A204.1 (cell line): Measurements from ENCODE around the gene DCDC1.
"Not testable (repeated sequence)": the region's sequence is repeated elsewhere in the genome, so short reads cannot be mapped to it uniquely, and the experiment has no call there.

Source experiments
- FAIRE-seq: peaks from 2 replicates; lab custom pipeline; 2012; peaks lifted over from hg19 to GRCh38; lab: Jason Lieb, UNC

The DCDC1 gene

GRCh38 chr11:30990625-30991296, 378.8 kb downstream of the DCDC1 start:
- FAIRE-seq, result no peak

- FAIRE-seq, result no peak
Observed at GRCh38 chr11:30987819-30988218, 381.7 kb downstream of the DCDC1 start.

GRCh38 chr11:30985536-30985935, 384.0 kb downstream of the DCDC1 start:
- FAIRE-seq, result no peak

DNA sequence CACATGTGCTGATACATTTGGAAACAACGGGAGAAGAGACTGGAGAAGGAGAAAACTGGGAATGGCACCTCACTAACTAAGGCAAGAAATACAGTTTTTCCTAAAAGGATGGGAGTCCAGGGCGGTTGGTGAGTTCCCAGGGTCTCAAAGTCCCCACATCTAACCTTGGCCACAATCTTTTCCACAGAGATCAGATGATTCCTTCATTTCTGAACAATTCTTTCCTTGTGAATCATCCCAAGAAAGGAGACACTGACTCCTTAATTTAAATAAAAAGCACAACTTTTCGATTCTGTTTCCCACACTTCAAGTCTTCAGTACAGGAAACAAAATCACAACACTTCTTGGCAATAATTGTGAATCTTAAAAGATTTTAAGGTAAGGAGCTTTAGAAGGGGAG, 384.7 kb downstream of the DCDC1 start:
- FAIRE-seq, result no peak

GRCh38 chr11:30984442-30984816, 385.1 kb downstream of the DCDC1 start:
- FAIRE-seq, result no peak

GRCh38 chr11:30983776-30984441, 385.6 kb downstream of the DCDC1 start:
- no peak for FAIRE-seq

GRCh38 chr11:30983143-30983542, 386.4 kb downstream of the DCDC1 start:
- no peak for FAIRE-seq

DNA sequence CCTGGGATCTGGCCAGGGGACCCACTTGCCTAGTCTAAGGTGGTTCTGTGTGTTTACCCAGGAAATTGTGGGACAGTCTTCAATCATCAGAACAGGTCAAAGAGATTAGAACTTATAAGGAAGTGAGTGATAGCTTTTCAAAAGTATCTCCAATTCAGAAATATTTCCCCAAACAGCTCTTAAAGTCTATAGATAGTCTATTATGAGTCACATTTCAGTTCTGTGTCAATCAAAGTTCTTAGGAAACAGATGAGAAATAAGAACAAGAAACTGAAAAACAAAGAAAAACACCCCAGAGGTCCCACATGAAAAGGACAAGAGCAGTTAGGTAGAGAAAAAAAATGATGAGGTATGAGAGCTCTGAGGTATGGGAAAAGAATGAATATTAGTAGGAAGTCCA, 402.0 kb downstream of the DCDC1 start:
- FAIRE-seq, result no peak

GRCh38 chr11:30960387-30960992, 409.0 kb downstream of the DCDC1 start:
- FAIRE-seq, result peak; percentile 88

DNA sequence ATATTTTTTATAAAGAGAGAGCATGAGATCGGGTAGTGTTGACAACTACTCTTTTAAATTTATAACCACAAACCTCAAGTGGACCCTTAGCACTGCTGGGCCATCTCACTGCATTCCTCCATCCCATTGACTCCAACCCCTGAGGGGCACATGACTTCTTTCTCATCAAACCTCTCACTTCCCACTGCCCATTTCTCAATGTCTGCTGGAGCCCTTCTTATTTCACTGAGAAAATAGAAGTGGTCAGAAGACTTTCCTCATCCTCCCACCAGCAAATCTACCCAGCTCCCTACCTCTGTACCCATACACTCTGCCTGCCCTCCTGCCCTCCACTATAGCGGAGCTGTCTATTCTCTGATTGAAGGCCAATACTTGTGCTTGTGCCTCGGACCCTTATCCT, 412.8 kb downstream of the DCDC1 start:
- FAIRE-seq, result no peak

DNA sequence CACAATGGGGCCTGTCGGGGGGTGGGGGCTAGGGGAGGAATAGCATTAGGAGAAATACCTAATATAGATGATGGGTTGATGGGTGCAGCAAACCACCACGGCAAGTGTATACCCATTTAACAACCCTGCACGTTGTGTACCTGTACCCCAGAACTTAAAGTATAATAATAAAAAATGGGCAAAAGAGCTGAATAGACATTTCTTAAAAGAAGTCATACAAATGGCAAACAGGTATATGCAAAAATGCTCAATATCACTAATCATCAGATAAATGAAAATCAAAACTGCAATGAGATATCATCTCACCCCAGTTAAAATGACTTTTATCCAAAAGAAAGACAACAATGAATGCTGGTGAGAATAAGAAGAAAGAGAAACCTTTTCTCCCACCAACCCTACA, 419.7 kb downstream of the DCDC1 start:
- FAIRE-seq, result no peak

- FAIRE-seq, result not testable (repeated sequence)
Observed at GRCh38 chr11:30947715-30948114, 421.8 kb downstream of the DCDC1 start.

- no peak for FAIRE-seq
Observed at GRCh38 chr11:30938810-30939209, 430.7 kb downstream of the DCDC1 start.

DNA sequence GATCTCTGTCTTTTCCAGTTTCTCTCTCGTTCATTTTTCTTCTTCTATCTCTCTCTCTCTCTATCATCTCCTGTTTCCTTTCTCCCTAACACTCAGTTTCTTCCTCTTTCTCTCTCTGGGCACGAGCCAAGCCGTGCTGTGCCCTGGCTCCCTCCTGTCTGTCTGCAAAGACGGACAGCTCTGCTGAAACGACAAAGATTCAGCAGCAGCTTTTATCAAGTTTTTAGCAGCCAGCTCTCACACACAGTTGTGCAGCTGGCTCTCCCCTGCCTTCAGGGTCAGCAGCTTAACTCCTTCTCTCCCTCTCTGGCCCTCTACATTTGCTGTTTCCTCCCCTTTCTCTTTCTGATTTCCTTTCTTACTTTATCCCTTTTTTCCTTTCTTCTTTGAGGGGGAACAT, 431.4 kb downstream of the DCDC1 start:
- FAIRE-seq, result no peak

- FAIRE-seq, result no peak
Observed at GRCh38 chr11:30936491-30936890, 433.0 kb downstream of the DCDC1 start.

DNA sequence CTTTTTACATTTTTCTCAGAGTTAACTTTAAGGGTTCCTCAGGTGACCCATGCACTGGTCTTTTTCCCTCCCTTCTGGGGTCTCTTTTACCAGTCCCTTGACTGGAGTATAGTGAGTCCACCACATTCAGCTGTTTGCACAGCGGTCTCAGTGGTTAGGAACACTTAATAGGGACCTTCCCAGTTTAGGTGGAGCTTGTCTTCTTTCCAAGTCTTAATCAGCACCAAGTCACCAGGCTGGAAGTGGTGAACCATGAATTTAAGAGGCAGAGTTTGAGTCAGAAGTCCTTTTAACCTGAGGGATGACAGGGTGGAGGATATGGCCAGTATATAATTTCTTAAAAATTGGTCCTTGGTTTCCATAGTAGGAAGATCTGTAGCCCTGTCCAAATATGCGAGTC, 433.7 kb downstream of the DCDC1 start:
- FAIRE-seq, result no peak

DNA sequence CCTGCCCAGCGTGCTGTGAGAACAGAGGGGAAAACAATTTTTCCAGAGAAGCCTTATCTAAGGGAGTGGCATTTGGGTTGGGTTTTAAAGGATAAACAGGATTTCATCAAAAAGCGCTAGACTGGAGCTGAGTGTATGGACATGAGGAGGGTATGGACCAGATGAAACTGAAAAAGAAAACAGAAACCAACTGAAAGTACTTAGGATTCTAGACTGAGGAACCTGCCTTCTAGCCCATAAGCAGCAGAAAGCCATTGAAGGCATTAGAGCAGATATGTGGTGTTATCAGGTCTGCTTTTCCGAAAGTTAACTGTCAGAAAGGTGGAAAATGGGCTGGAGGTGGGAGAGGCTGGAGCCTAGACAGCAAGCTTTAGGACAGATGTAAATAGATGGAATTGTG, 443.4 kb downstream of the DCDC1 start:
- no peak for FAIRE-seq

DNA sequence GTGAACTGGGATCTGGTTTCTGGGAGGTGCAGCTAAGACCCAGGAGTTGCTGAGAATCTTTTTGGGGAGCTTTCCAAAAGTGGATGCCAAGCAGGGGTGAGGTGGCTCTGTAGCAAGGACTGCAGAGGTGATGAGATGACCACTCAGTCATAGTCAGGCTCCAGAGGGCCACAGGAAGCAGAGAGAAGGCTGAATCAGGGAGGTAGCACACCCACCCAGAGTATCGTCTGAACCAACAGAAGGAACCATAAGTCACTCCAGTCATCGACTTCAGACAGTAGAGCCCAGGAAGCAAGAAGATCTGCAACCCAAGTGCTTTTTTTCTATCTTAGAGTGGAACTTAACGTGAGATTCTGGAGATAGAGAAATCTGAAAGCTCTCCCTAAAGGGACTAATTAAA, 447.7 kb downstream of the DCDC1 start:
- FAIRE-seq, result peak; percentile 97

DNA sequence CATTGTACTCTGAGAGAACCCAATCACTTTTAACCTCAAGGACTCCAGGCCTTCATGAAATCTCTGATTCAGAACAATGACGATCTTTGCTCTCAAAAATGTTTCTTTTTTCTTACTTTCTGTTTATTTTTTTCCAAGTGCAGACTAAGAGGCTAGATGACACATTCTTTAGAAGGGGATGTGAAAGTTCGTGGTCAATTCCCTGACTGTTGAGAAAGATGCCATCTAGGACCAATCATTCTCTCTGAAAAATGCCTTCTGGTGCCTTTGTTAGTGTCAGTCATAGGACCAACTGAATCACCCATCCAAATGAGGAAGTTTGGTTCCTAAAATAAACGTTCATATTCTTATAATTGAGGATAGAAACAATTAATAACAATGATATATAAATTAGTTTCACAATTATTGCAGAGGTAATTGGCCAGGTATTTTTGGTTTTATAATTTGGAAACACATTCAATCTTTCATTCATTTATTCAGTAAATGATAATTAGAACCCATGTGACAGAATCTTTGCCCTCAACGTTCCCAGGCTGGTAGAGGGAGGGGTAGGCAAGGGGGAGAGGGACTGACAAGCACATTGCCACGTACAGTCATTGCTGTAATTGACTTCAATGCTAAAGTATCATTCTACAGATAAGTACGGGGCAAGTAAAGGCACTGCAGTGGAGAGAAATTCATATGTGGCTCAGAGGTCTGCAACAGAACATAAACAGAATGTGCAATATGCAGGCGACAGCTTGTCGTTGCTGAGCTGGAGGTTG, 450.0 kb downstream of the DCDC1 start:
- FAIRE-seq, result no peak

DNA sequence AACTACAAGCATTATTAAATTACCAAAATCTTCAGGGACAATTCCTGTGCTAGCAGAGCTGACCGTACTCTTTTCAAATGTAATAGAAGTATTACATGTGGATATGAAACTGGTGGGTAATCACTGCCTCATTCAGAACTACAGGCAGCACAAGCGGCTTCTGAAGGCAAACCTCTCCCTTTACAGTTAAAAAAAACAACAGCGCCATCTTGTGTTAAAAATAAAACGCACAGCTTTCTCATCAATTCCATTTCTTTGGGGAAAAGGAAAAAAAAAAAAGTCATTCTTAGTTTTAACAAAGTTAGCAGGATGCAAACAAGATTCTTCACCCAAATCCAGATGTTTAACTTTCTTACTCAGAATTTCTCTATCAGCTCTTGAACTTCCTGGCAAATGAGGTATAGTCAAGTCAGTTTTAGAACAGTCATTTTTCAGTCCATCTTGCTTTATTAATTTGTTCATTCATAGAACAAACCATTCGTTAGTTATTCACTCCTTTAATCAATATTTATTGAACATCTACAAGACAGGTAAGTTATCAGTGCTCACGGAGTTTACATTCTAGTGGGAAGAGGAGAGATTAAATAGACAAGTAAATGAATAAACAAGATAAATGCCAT, 451.6 kb downstream of the DCDC1 start:
- FAIRE-seq, result peak; percentile 99

DNA sequence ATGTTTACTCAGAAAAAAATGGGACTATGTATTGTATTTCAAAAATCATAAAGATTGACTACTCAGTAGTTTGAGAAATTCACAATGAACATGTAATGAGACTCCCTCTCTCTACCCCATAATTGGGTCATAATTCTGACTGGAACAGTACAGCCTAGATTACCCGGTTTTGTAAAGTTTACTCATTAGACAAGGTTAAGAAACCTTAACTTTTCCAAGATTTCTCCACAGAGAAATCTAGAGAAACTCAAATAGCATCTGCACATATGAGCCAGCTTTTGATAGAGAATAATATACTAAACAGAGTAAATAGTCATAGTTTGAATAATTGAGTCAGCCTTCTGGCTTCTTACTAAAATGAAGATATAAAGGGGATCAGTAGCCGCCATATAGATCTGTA, 452.3 kb downstream of the DCDC1 start:
- FAIRE-seq, result no peak

DNA sequence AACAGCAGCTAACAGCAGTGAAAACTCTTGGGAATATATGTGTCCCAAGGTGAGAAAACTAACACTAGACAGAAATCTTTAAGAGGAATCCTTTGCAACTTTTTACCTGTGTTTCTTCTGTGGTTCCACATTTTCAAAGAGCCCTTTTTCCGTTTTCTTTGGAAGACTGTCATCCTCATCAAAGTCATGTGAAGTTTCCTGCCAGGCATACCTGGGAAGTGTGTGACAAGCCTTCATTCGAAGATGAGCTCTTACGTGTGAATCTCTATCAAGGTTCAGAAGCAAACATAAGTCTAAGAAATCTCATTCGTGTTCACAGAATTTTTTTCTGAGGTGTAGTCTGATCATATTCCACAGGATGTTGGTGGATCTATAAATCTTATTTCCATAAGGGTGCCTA, 452.8 kb downstream of the DCDC1 start:
- no peak for FAIRE-seq
